A549 treated with CORT108297 at 1 μM for 4 hours (cell line): ENCODE data around the gene TENM3. TPM values are rescaled to one million over a fixed set of nuclear protein-coding genes. Genes with fewer than 3 reads are reported as not detected.

ENCODE experiments used
- total RNA-seq: library from RNA; stranded (reverse); fragments of 200-300 nt; extraction: Qiagen RNA extraction; gene quantifications from 5 replicates; pipeline ENCODE4 v1.2.3, GENCODE V29; 2022

TENM3 gene
- total RNA-seq = 1.0 to 1.8 TPM (median 1.5 TPM) in 5 replicates

GRCh38 chr4:182243204-182243603 is at the start of gene TENM3:
TENM3 (plus strand) TSS chr4:182243402; CDS start chr4:182324021, 80,619 bp downstream.

